GM21526 (cell line): ENCODE results near the gene TNNT2.
A peak's percentile ranks its signal among the peaks of the same experiment; 100 is the strongest.

ENCODE experiments used
- ATAC-seq: cut with Tn5 transposase; IDR thresholded peaks from one replicate; pipeline ENCODE4 v1.9.1; 2021; ENCODE audit warnings: moderate library complexity; ENCODE audit not compliant: unreplicated experiment, low FRiP score

The TNNT2 gene

GRCh38 chr1:201404055-201404454, 26.6 kb upstream of the TNNT2 start:
- no peak for ATAC-seq

DNA sequence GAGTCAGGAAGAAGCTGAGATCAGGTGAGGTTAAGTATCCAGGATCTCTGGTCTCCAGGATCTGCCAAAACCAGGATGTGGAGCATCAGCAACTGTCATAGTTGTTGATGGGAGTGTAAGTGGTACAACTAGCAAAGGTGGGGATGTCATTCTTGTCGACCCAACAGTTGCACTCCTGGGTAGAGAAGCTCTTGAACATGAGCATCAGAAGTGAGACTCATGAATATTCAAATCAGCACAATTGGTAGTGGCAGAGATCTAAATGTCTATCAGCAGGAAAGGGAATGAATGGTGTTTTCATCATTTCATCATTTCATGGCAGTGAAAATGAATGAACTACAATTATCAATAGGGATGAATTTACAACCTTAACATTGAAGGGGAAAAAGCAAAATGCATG, 25.9 kb upstream of the TNNT2 start:
- ATAC-seq: no peak

DNA sequence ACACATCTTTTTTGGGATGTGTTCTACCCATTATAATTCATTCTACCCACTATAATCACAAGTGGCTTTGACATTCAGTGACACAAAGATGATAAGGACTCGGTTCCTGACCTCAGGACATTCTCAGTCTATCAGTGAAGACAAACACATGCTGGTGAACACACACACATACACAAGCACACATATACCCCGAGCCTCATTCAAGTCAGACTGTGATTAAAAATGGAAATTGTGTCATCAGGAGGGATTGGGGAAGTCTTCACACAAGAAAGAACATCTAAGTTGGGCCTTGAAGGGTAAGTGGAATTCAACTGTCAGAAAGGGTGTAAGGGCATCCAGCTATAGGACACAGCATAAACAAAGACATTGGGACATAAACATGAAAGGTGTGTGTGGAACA, 24.2 kb upstream of the TNNT2 start:
- ATAC-seq: no peak

DNA sequence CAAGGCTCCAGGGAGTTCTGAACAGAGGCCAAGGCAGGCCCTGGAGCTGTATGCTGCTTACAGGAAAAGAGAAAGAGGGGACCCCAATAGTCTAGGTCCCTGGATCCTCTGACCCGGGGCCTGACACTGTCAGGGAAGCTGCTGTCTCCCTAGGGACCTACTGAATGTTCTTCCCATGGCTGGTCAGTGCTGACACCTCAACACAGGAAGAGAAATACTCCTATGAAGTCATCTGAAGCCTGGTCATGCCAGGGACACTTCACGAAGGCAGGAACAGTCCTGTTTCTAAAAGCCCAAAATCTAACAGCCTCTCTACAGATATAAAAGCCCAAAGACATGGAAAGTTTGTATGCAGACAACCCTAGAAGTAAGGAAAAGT, 23.4 kb upstream of the TNNT2 start:
- no peak for ATAC-seq

DNA sequence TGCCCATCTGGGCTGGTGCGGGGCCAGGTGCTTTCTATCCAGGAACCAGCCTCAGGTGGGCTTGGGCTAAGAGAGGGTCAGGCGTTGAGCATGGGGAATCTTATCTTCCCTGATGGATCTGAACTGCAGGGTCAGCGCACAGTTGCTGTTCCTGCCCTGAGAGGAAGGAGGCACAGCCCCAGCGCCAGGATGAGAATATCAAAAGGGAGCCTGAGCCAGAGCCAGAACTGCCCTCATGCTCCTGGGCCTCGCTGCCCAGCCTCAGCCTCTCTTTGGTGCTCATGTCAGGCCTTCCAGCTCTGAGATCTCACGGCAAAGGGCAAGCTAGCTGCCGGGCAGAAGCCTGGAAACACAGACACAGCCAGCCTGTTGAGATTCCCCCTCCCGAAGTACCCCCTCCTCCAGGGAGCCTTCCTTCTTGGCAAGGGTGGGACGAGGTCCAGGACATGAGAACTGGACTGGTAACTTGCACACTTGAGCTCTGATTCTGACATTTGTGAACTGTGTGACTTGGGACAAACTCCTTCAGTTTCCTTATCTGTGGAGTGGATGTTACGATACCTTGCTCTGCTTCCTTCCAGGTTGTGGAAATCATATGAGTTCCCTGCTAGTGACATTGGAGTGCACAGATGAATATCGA, 22.9 kb upstream of the TNNT2 start:
- ATAC-seq: no peak

- ATAC-seq: no peak
Observed at GRCh38 chr1:201399352-201400126, 22.1 kb upstream of the TNNT2 start.

DNA sequence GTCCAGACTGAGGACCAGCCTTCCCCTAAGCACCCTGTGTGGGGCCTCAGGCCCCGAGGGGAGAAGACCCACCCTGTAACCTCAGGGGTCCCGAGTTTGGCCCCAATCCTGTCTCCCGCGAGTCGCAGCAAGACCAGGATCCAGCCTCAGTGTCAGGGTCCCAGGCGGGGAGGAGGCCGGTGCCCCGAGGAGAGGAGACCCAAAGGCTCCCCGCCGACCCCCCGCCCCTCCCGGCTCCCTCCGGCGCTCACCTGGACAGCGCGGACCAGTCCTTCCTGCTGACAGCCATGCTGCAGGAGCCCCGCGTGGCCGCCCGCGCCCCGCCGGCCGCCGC, 21.5 kb upstream of the TNNT2 start, which contains the start of gene LAD1:
Gene LAD1 (minus strand): TSS at position 307 of the 334 bp plus-strand sequence. CDS start 18 bp downstream, at position 289.
- no peak for ATAC-seq

DNA sequence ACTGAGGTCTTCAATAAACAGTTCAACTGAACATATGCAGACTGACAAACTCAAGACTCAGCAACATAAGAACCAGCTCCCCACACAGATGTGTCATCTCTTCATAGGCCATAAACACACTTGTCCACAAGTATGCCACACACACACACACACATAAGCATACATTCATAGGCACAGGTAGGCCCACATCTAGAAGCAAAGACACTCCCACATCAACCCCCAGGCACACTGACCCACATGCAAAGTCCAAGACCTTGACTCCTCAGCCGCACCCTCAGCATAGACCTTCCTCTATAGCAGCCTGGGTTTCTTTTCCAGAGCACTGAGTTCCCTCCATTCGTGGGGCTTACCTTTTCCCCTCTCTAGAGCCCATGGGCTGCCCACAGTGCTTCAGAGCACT, 20.2 kb upstream of the TNNT2 start:
- ATAC-seq: no peak

GRCh38 chr1:201396861-201397464, 19.5 kb upstream of the TNNT2 start:
- no peak for ATAC-seq

- no peak for ATAC-seq
Observed at GRCh38 chr1:201395936-201396335, 18.5 kb upstream of the TNNT2 start.

DNA sequence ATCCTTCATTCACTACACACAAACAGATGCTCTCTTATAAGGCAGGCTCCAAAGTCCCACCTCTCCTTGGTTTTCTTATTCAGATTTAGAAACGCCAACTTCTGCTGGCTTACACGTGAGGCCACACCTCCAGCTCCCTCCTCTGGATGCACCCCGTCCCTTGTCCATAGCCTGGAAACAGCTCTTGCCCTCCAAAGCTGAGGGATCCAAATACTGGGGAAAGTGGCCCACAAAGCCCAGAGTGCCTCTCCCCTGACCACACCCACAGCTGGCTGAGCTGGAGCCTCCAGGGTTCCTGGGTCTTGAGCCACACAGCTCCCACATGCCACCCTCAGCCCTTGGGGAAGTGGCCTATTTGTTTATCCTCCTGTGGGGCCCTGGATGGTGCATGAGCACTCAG, 17.1 kb upstream of the TNNT2 start:
- no peak for ATAC-seq

- ATAC-seq: no peak
Observed at GRCh38 chr1:201393076-201393475, 15.6 kb upstream of the TNNT2 start.

DNA sequence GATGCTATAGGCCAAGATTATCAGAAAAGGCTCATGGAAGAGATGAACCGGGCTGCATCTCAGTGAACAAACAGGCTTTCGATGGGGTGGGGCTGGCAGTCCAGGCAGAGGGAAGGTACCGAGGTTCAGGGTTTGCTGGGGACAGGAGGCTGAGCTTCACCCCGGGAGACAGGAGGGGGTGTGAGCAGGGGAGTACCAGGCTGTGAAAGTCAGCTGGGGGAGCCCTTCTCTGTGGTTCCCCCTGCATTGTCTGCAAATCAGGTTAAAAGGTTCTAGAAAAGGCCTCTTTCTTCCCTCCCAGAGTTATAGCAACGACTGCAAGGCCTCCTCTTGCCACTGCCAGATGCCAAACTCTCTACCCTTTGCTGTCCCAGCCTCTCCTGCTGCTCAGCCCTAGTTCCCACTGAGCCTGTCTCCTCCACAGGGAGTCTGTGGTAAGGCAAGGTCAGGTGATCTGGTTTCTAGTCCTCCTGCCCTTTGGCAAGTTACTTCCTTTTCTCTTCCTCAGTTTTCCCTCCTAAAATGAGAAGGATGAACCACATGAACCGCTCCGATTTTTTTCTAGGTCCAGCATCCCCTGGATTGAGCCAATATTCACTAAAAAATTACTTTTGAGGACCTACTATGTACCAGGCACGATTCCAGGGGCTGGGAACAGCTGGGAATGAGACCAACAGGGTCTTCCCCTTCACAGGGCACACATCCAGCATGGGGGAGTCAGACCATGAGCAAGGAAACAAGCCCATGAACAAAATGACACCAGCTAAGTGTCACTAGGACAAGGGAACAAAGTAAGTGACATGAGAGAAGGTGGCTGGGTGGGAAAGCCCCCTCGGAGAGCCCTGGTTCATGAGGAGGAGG, 14.4 kb upstream of the TNNT2 start:
- ATAC-seq: no peak

DNA sequence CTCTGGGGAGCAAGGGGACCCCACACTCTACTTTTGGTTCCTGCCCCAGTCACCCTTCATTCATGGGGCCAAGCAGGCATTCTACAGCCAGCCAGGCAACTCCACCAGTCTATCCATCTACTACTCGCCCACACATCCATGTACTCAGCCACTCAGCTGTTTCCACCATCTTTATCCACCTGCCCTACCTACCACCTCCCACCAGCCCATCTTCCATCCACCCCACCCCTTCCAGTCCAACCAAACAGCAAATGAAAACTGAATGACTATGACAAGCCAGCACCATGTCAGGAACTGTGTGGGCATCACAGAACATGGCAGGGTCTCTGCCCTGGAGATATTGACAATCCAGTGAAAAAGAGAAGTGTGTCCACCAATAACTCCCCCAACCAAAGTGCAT, 13.7 kb upstream of the TNNT2 start:
- ATAC-seq: no peak

GRCh38 chr1:201389051-201389450, 11.6 kb upstream of the TNNT2 start:
- ATAC-seq: no peak

DNA sequence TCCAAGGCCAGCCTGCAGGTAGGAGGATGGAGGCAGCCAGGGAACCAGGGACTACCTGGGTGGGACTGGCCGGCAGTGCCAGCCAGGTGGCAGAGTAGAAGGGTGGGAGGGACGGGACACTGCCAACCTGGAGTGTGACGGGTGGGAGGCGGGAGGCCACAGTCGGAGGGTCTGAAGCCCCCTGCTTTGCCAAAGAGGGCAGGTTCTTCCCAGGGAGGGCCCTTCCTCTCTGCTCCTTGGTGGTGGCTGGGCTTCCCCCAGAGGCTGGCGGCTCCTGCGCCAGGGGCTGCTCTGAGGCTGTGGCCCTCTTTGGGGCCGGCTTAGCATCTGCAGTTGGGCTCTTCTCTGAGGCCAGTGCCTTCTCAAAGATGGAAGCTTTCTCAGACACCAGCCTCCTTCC, 8.7 kb upstream of the TNNT2 start:
- no peak for ATAC-seq

- ATAC-seq: peak; percentile 61
Observed at GRCh38 chr1:201385299-201385891, 7.9 kb upstream of the TNNT2 start.

- no peak for ATAC-seq
Observed at GRCh38 chr1:201384406-201384782, 6.9 kb upstream of the TNNT2 start.

GRCh38 chr1:201383647-201384405, 6.3 kb upstream of the TNNT2 start:
- no peak for ATAC-seq

DNA sequence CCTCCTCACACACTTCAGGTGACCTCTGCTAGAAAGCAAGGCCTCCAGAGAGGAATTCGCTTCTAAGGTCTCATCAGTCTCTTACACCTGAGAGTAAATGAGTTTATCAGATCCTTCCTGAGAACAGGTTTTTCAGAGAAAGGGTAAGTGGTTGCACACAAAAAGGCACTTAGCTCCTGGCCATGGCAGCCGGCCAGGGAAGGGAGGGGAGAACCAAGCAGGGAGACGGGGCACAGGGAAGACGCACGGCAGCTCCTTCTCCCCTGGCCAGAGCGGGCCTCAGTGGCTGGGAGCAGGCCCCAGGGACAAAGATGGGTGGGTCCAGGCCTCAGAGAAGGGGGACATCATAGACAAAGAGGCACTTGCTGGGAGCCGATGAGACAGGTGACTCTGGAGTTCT, 3.6 kb upstream of the TNNT2 start:
- no peak for ATAC-seq
